Keratinocyte (primary cell): ENCODE data around the gene BLTP2. TPM values are rescaled to one million over a fixed set of nuclear protein-coding genes. Genes with fewer than 3 reads are reported as not detected.
A peak's percentile ranks its signal among the peaks of the same experiment; 100 is the strongest.

Experiments
- DNase-seq: peaks from one replicate; pipeline ENCODE4 v3.0.0-alpha.2; 2011; ENCODE audit warnings: low read depth, missing footprints, low spot score
- FAIRE-seq: peaks from 2 replicates; lab custom pipeline; 2011; peaks lifted over from hg19 to GRCh38; lab: Jason Lieb, UNC
- H2AFZ ChIP-seq: 2 replicates; pipeline ENCODE4 v1.6.0; 2012; ENCODE audit warnings: low read length, control low read depth, inconsistent platforms; ENCODE audit not compliant: control insufficient read depth
- H3K27ac ChIP-seq: 2 replicates; pipeline ENCODE4 v1.5.1; 2011; ENCODE audit warnings: low read length; ENCODE audit not compliant: control insufficient read depth, insufficient read depth
- H3K27me3 ChIP-seq: 3 replicates; pipeline ENCODE4 v1.6.0; 2011; ENCODE audit warnings: low read length; ENCODE audit not compliant: control insufficient read depth, insufficient read depth; ENCODE audit errors: extremely low read depth
- H3K36me3 ChIP-seq, 2 experiments: 2 replicates in 1 of 2; 3 replicates in 1 of 2; pipeline ENCODE4 v1.5.1; 2011; ENCODE audit warnings: low read length in 2 of 2, mild to moderate bottlenecking in 1 of 2; ENCODE audit not compliant: control insufficient read depth in 2 of 2, insufficient read depth in 2 of 2; ENCODE audit errors: extremely low read depth in 1 of 2
- H3K4me1 ChIP-seq: 3 replicates; pipeline ENCODE4 v1.5.1; 2011; ENCODE audit warnings: low read length; ENCODE audit not compliant: control insufficient read depth, insufficient read depth; ENCODE audit errors: extremely low read depth
- H3K4me2 ChIP-seq: 3 replicates; pipeline ENCODE4 v1.6.0; 2011; ENCODE audit warnings: low read depth, low read length; ENCODE audit not compliant: control insufficient read depth, insufficient read depth; ENCODE audit errors: extremely low read depth
- H3K4me3 ChIP-seq, 3 experiments: fragments of 200-600 bp in 1 of 3; sonication (generic) in 1 of 3; 2 replicates in 2 of 3; 3 replicates in 1 of 3; pipeline ENCODE4 v1.5.1; 2011 to 2016; ENCODE audit warnings: low read length in 3 of 3, mild to moderate bottlenecking in 3 of 3, control low read depth in 2 of 3, inconsistent platforms in 1 of 3, low read depth in 1 of 3, mixed read lengths in 1 of 3, mixed run types in 1 of 3, moderate library complexity in 1 of 3; ENCODE audit not compliant: control insufficient read depth in 2 of 3, insufficient read depth in 2 of 3; ENCODE audit errors: extremely low read depth in 1 of 3
- H3K79me2 ChIP-seq: 2 replicates; pipeline ENCODE4 v1.6.0; 2012; ENCODE audit warnings: low read length; ENCODE audit not compliant: control insufficient read depth, insufficient read depth
- H3K9ac ChIP-seq: 3 replicates; pipeline ENCODE4 v1.6.0; 2011; ENCODE audit warnings: low read length; ENCODE audit not compliant: control insufficient read depth, insufficient read depth; ENCODE audit errors: extremely low read depth
- H3K9me1 ChIP-seq: 3 replicates; pipeline ENCODE4 v1.6.0; 2011; ENCODE audit warnings: low read length; ENCODE audit not compliant: control insufficient read depth, insufficient read depth; ENCODE audit errors: extremely low read depth
- H3K9me3 ChIP-seq: 2 replicates; pipeline ENCODE4 v1.5.1; 2012; ENCODE audit warnings: low read depth, low read length; ENCODE audit not compliant: control insufficient read depth
- H4K20me1 ChIP-seq: 3 replicates; pipeline ENCODE4 v1.6.0; 2011; ENCODE audit warnings: low read length; ENCODE audit not compliant: control insufficient read depth, insufficient read depth; ENCODE audit errors: extremely low read depth
- CTCF ChIP-seq, 3 experiments: IDR thresholded peaks in 1 of 3; conservative IDR thresholded peaks in 1 of 3; optimal IDR thresholded peaks in 1 of 3; 2 replicates in 2 of 3; 3 replicates in 1 of 3; pipeline versions ENCODE3 to v1.5.1; 2011; ENCODE audit warnings: low read length in 3 of 3, mild to moderate bottlenecking in 3 of 3, moderate library complexity in 2 of 3, control low read depth in 1 of 3, inconsistent platforms in 1 of 3; ENCODE audit not compliant: insufficient read depth in 2 of 3; ENCODE audit errors: extremely low read depth in 1 of 3
- EZH2 ChIP-seq: IDR thresholded peaks from one replicate; pipeline ENCODE4 v1.6.1; 2012; ENCODE audit warnings: inconsistent platforms, mild to moderate bottlenecking, low read length, moderate library complexity
- dilution Hi-C: fragments of 300-500 bp; cut with MboI; formaldehyde crosslinking; loops from one replicate; pipeline ENCODE4 v1.7.0; 2020; ENCODE audit warnings: low sequenced_read_pairs; ENCODE audit not compliant: extremely low pct_ligation_motif_present
- polyA plus RNA-seq, 5 experiments: library from polyadenylated mRNA; depleted of rRNA in 3 of 5; stranded (reverse) in 3 of 5; stranded (forward) in 1 of 5; unstranded in 1 of 5; fragments of >200 nt; gene quantifications; 1 replicate in 1 of 5; 2 replicates in 3 of 5; 3 replicates in 1 of 5; pipeline versions ENCODE4 v1.2.1 to v1.2.3, GENCODE V29; 2011 to 2012; ENCODE audit warnings: missing spikeins in 2 of 5, low read depth in 1 of 5, low replicate concordance in 1 of 5

BLTP2 gene
- polyA plus RNA-seq, 1 donor (not counting 4 experiments of a cell fraction or from before 2014, with no cell fraction given): 98.2 TPM

GRCh38 chr17:28665994-28666393, 21.0 kb upstream of the BLTP2 start:
- no peak for TF ChIP-seq EZH2
- TF ChIP-seq CTCF (optimal IDR thresholded peaks at IDR 0.05 in 1 of 3, IDR thresholded peaks at IDR 0.05 in 1 of 3, conservative IDR thresholded peaks at IDR 0.05 in 1 of 3; ENCODE audit: extremely low read depth in 1 of 3, insufficient read depth in 2 of 3, low read length in 3 of 3): no peak
- Histone ChIP-seq H3K36me3 (peaks cover 8 to 12% of the 10 kb centered on the region in 2 experiments), H3K9ac (no peak overlapping the region), H3K4me2 (no peak overlapping the region), H4K20me1 (peaks cover 8% of the 10 kb centered on the region), H3K27ac (no peak overlapping the region), H3K4me3 (no peak overlapping the region), H3K4me1 (peaks cover 19% of the 10 kb centered on the region), H3K9me3 (no peaks in the 10 kb centered on the region), H3K9me1 (peaks cover 3% of the 10 kb centered on the region), H3K79me2 (peaks cover 79% of the 10 kb centered on the region), H3K27me3 (no peaks in the 10 kb centered on the region), H2AFZ (no peak overlapping the region)
- dilution Hi-C loops: no loop called here
- DNase-seq (no peak), FAIRE-seq (no peak)

GRCh38 chr17:28663723-28664122, 18.8 kb upstream of the BLTP2 start:
- no peak for FAIRE-seq
- Histone ChIP-seq H3K36me3 (peaks cover 3 to 9% of the 10 kb centered on the region in 2 experiments), H3K27me3 (no peaks in the 10 kb centered on the region), H3K4me1 (peaks cover 26% of the 10 kb centered on the region), H3K4me3 (no peak overlapping the region), H2AFZ (no peak overlapping the region), H3K79me2 (peaks cover 88% of the 10 kb centered on the region), H3K4me2 (peak overlapping the region; percentile 87), H4K20me1 (peaks cover 8% of the 10 kb centered on the region), H3K9me3 (no peaks in the 10 kb centered on the region), H3K9ac (no peak overlapping the region), H3K9me1 (peaks cover 3% of the 10 kb centered on the region), H3K27ac (no peak overlapping the region)
- DNase-seq: no peak
- TF ChIP-seq CTCF (optimal IDR thresholded peaks at IDR 0.05 in 1 of 3, IDR thresholded peaks at IDR 0.05 in 1 of 3, conservative IDR thresholded peaks at IDR 0.05 in 1 of 3; ENCODE audit: extremely low read depth in 1 of 3, insufficient read depth in 2 of 3, low read length in 3 of 3) (no peak), EZH2 (no peak)
- dilution Hi-C loops: no loop called here
